HEK293 (cell line): ENCODE data around the gene TSPAN9.

Experiments
- CTCF ChIA-PET: fragments of 350-600 bp; formaldehyde crosslinking; extraction: SDS; loops from one replicate; lab custom pipeline; 2021; ENCODE audit warnings: antibody characterized with exemption; lab: Yijun Ruan, JAX
- POLR2A ChIA-PET: fragments of 300-600 bp; formaldehyde crosslinking; extraction: SDS; loops from one replicate; lab custom pipeline; 2020; ENCODE audit warnings: antibody characterized with exemption, inconsistent platforms; lab: Yijun Ruan, JAX
- H3K27ac ChIP-seq: fragments of 200-500 bp; sonication (Bioruptor generic); 2 replicates; pipeline ENCODE4 v1.5.1; 2014; ENCODE audit warnings: low read depth, low read length, control low read depth, inconsistent platforms; ENCODE audit errors: extremely low read depth
- H3K36me3 ChIP-seq, 2 experiments: fragments of 200-500 bp in 1 of 2; sonication (Bioruptor generic) in 1 of 2; 1 replicate in 1 of 2; 2 replicates in 1 of 2; pipeline ENCODE4 v1.5.1; 2014 to 2017; ENCODE audit warnings: inconsistent platforms in 2 of 2, low read length in 2 of 2; ENCODE audit not compliant: control insufficient read depth in 2 of 2, insufficient read depth in 1 of 2
- H3K4me1 ChIP-seq: fragments of 200-500 bp; sonication (Bioruptor generic); 2 replicates; pipeline ENCODE4 v1.5.1; 2014; ENCODE audit warnings: mild to moderate bottlenecking, low read length, inconsistent platforms; ENCODE audit not compliant: control insufficient read depth, insufficient read depth
- H3K4me3 ChIP-seq: 2 replicates; pipeline ENCODE4 v1.5.1; 2011; ENCODE audit warnings: low read depth, mild to moderate bottlenecking, control low read depth, low read length, moderate library complexity
- H3K9me3 ChIP-seq: fragments of 200-500 bp; sonication (Bioruptor generic); 2 replicates; pipeline ENCODE4 v1.5.1; 2014; ENCODE audit warnings: low read depth, low read length, inconsistent platforms; ENCODE audit not compliant: control insufficient read depth, insufficient read depth
- KLF1 ChIP-seq: fragments of 450-650 bp; formaldehyde crosslinking; IDR thresholded peaks from 2 replicates; pipeline ENCODE4 v1.5.1; 2016; ENCODE audit warnings: missing biosample characterization, missing genetic modification characterization
- KLF10 ChIP-seq: fragments of 450-650 bp; IDR thresholded peaks from 2 replicates; pipeline ENCODE4 v1.5.1; 2018; ENCODE audit warnings: missing biosample characterization, mild to moderate bottlenecking, missing genetic modification characterization
- MZF1 ChIP-seq: fragments of 450-650 bp; formaldehyde crosslinking; IDR thresholded peaks from 2 replicates; pipeline ENCODE4 v1.5.1; 2017; ENCODE audit warnings: missing biosample characterization, missing genetic modification characterization, borderline replicate concordance
- PRDM1 ChIP-seq: fragments of 450-650 bp; formaldehyde crosslinking; IDR thresholded peaks from 2 replicates; pipeline ENCODE4; 2016; ENCODE audit warnings: missing biosample characterization, missing genetic modification characterization
- SALL2 ChIP-seq: fragments of 450-650 bp; formaldehyde crosslinking; IDR thresholded peaks from 2 replicates; pipeline ENCODE4 v1.5.0; 2017; ENCODE audit warnings: missing biosample characterization, mild to moderate bottlenecking, missing genetic modification characterization, borderline replicate concordance
- TCF7L2 ChIP-seq: IDR thresholded peaks from 2 replicates; pipeline ENCODE4 v1.6.1; 2011; ENCODE audit warnings: low read depth, mild to moderate bottlenecking, inconsistent platforms, low read length, moderate library complexity, borderline replicate concordance
- YY2 ChIP-seq: fragments of 450-650 bp; formaldehyde crosslinking; IDR thresholded peaks from 2 replicates; pipeline ENCODE4 v1.5.1; 2016; ENCODE audit warnings: missing biosample characterization, missing genetic modification characterization
- ZBTB21 ChIP-seq: fragments of 450-650 bp; formaldehyde crosslinking; IDR thresholded peaks from 2 replicates; pipeline ENCODE4 v1.5.1; 2017; ENCODE audit warnings: missing biosample characterization, missing genetic modification characterization
- ZFP3 ChIP-seq: fragments of 450-650 bp; formaldehyde crosslinking; IDR thresholded peaks from 2 replicates; pipeline ENCODE4 v1.5.1; 2016; ENCODE audit warnings: low read depth, missing biosample characterization, missing genetic modification characterization
- ZIC2 ChIP-seq: fragments of 450-650 bp; formaldehyde crosslinking; IDR thresholded peaks from 2 replicates; pipeline ENCODE4 v1.5.1; 2016; ENCODE audit warnings: missing biosample characterization, missing genetic modification characterization
- ZNF121 ChIP-seq: fragments of 450-650 bp; formaldehyde crosslinking; IDR thresholded peaks from 2 replicates; pipeline ENCODE4 v1.5.1; 2016; ENCODE audit warnings: missing biosample characterization, missing genetic modification characterization
- ZNF155 ChIP-seq: fragments of 450-650 bp; formaldehyde crosslinking; IDR thresholded peaks from 2 replicates; pipeline ENCODE4 v1.5.1; 2016; ENCODE audit warnings: missing biosample characterization, missing genetic modification characterization
- ZNF24 ChIP-seq: fragments of 450-650 bp; formaldehyde crosslinking; IDR thresholded peaks from 2 replicates; pipeline ENCODE4 v1.5.1; 2016; ENCODE audit warnings: missing biosample characterization, missing genetic modification characterization
- ZNF830 ChIP-seq: fragments of 450-650 bp; IDR thresholded peaks from 2 replicates; pipeline ENCODE4 v1.5.0; 2018; ENCODE audit warnings: missing biosample characterization, missing genetic modification characterization, low read depth, mild to moderate bottlenecking, moderate library complexity
- TF ChIP-seq, protein P1 (sequence below): IDR thresholded peaks from 2 replicates; pipeline ENCODE4 v1.6.1; 2011; ENCODE audit warnings: mild to moderate bottlenecking, low read depth, low read length, borderline replicate concordance
- TF ChIP-seq, protein P2 (sequence below): fragments of 450-650 bp; formaldehyde crosslinking; IDR thresholded peaks from 2 replicates; pipeline ENCODE4 v1.5.1; 2016; ENCODE audit warnings: missing biosample characterization, missing genetic modification characterization
- TF ChIP-seq, protein P3 (sequence below): fragments of 450-650 bp; formaldehyde crosslinking; IDR thresholded peaks from 2 replicates; pipeline ENCODE4 v1.5.1; 2016; ENCODE audit warnings: missing biosample characterization, missing genetic modification characterization
- TF ChIP-seq, protein P4 (sequence below): fragments of 450-650 bp; formaldehyde crosslinking; IDR thresholded peaks from 2 replicates; pipeline ENCODE4 v1.5.1; 2016; ENCODE audit warnings: missing biosample characterization, missing genetic modification characterization
- TF ChIP-seq, protein P5 (sequence below): sonication (generic); formaldehyde crosslinking; IDR thresholded peaks from 2 replicates; pipeline ENCODE4 v1.8.1; 2022; ENCODE audit warnings: mild to moderate bottlenecking, moderate library complexity, missing genetic modification reagents
- TF ChIP-seq, protein P6 (sequence below): fragments of 450-650 bp; formaldehyde crosslinking; IDR thresholded peaks from 2 replicates; pipeline ENCODE4 v1.5.1; 2017; ENCODE audit warnings: missing biosample characterization, missing genetic modification characterization
- TF ChIP-seq, protein P7 (sequence below): fragments of 450-650 bp; formaldehyde crosslinking; IDR thresholded peaks from 2 replicates; pipeline ENCODE4 v1.5.1; 2016; ENCODE audit warnings: missing biosample characterization, missing genetic modification characterization
- TF ChIP-seq, protein P8 (sequence below): fragments of 450-650 bp; formaldehyde crosslinking; IDR thresholded peaks from 2 replicates; pipeline ENCODE4 v1.5.1; 2016; ENCODE audit warnings: missing biosample characterization, missing genetic modification characterization

Gene TSPAN9

DNA sequence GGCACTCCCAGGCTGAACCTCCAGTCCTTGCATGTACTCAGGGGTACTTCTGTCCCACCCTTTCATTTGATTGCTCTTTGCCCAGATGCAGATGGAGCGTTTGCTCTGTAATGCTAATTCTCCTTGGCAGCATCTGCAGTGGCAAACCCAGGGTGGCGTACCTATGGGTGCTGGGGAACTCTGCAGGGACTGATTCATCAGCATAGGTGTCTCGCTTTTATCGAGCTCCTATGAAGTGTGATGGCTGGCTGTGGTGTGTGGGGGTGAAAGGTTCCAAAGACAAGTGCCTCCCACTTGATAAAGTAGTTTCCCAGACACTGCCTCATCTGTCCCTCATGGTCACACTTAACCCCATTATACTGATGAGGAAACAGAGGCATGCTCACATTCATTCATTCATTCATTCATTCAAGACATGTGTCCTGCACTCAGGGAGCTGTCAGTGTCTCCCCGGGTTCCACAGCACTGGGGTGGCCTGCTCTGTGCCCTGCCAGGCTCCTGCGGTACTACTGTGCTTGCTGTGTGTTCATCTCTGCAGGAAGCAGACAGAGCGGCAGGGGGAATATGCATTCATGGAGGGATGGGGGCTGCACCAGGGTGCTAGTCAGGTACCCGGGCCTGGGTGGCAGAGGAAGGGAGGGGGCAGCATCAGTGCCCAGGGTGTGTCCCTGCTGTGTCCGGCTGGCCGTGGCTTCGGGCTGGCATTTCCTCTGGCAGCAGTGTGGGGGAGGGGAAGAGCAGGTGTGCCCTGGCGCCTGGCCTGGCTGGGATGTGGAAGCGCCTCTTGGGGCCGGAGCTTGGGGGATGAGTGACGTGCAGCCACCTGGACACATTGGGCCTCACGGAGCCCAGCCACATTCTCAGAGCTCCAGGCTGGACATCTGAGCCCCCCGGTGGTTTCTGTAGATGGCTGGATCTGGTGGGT, 110.9 kb downstream of the TSPAN9 start:
- Histone ChIP-seq H3K4me3 (no peak overlapping the region), H3K27ac (no peak overlapping the region), H3K36me3 (no peaks in the 10 kb centered on the region), H3K9me3 (no peaks in the 10 kb centered on the region), H3K4me1 (no peaks in the 10 kb centered on the region)
- ChIA-PET POLR2A (no interaction called here), CTCF (interaction anchor here (0.6 to 1.0 kb wide), 3 partner anchors 22 to 114 kb away, joined by 3 to 4 read pairs (median 3); no protein-coding TSS in a partner anchor)
- TF ChIP-seq ZNF830 (tag by site-specific recombination): no peak
- no peak for TF ChIP-seq KLF1
- no peak for TF ChIP-seq MZF1 (tag by site-specific recombination)
- TF ChIP-seq, protein P1, sequence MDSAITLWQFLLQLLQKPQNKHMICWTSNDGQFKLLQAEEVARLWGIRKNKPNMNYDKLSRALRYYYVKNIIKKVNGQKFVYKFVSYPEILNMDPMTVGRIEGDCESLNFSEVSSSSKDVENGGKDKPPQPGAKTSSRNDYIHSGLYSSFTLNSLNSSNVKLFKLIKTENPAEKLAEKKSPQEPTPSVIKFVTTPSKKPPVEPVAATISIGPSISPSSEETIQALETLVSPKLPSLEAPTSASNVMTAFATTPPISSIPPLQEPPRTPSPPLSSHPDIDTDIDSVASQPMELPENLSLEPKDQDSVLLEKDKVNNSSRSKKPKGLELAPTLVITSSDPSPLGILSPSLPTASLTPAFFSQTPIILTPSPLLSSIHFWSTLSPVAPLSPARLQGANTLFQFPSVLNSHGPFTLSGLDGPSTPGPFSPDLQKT: no peak
- peak; percentile 75 for TF ChIP-seq ZNF24
- no peak for TF ChIP-seq YY2 (tag by site-specific recombination)
- no peak for TF ChIP-seq KLF10 (tag by site-specific recombination)
- TF ChIP-seq PRDM1 (tag by site-specific recombination): no peak
- TF ChIP-seq ZIC2 (tag by site-specific recombination): peak; percentile 75
- TF ChIP-seq, protein P2, sequence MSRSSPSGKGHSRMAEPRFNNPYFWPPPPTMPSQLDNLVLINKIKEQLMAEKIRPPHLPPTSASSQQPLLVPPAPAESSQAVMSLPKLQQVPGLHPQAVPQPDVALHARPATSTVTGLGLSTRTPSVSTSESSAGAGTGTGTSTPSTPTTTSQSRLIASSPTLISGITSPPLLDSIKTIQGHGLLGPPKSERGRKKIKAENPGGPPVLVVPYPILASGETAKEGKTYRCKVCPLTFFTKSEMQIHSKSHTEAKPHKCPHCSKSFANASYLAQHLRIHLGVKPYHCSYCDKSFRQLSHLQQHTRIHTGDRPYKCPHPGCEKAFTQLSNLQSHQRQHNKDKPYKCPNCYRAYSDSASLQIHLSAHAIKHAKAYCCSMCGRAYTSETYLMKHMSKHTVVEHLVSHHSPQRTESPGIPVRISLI: no peak
- TF ChIP-seq, protein P3, sequence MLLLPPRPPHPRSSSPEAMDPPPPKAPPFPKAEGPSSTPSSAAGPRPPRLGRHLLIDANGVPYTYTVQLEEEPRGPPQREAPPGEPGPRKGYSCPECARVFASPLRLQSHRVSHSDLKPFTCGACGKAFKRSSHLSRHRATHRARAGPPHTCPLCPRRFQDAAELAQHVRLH (tag by site-specific recombination): no peak

DNA sequence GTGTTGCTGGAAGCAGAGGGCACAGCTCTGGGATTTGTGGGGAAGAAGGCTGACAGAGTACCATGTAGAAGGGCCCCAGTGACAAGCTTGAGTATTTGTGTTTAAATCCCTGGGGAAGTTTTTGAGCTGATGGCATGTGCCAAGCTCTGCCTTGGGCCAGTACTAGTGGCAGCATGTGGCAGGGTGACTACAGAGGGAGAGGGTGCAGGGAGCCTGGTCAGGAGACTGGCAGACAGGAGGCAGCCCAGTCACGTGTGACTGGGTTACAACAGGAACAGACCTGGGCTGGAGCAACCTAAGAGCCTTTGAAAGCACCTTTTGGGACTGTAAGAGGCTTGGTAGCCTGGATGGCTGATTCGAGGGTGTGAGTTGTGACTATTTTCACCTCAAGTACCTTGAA, 112.1 kb downstream of the TSPAN9 start:
- Histone ChIP-seq H3K27ac (no peak overlapping the region), H3K36me3 (no peaks in the 10 kb centered on the region), H3K4me3 (no peak overlapping the region), H3K9me3 (no peaks in the 10 kb centered on the region), H3K4me1 (no peaks in the 10 kb centered on the region)
- ChIA-PET POLR2A (no interaction called here), CTCF (interaction anchor here (0.6 kb wide), 1 partner anchor 645 kb away, joined by 3 read pairs; no protein-coding TSS in a partner anchor)
- TF ChIP-seq, protein P4, sequence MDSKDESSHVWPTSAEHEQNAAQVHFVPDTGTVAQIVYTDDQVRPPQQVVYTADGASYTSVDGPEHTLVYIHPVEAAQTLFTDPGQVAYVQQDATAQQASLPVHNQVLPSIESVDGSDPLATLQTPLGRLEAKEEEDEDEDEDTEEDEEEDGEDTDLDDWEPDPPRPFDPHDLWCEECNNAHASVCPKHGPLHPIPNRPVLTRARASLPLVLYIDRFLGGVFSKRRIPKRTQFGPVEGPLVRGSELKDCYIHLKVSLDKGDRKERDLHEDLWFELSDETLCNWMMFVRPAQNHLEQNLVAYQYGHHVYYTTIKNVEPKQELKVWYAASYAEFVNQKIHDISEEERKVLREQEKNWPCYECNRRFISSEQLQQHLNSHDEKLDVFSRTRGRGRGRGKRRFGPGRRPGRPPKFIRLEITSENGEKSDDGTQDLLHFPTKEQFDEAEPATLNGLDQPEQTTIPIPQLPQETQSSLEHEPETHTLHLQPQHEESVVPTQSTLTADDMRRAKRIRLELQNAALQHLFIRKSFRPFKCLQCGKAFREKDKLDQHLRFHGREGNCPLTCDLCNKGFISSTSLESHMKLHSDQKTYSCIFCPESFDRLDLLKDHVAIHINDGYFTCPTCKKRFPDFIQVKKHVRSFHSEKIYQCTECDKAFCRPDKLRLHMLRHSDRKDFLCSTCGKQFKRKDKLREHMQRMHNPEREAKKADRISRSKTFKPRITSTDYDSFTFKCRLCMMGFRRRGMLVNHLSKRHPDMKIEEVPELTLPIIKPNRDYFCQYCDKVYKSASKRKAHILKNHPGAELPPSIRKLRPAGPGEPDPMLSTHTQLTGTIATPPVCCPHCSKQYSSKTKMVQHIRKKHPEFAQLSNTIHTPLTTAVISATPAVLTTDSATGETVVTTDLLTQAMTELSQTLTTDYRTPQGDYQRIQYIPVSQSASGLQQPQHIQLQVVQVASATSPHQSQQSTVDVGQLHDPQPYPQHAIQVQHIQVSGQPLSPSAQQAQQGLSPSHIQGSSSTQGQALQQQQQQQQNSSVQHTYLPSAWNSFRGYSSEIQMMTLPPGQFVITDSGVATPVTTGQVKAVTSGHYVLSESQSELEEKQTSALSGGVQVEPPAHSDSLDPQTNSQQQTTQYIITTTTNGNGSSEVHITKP (tag by site-specific recombination): no peak
- no peak for TF ChIP-seq TCF7L2
- TF ChIP-seq, protein P5, sequence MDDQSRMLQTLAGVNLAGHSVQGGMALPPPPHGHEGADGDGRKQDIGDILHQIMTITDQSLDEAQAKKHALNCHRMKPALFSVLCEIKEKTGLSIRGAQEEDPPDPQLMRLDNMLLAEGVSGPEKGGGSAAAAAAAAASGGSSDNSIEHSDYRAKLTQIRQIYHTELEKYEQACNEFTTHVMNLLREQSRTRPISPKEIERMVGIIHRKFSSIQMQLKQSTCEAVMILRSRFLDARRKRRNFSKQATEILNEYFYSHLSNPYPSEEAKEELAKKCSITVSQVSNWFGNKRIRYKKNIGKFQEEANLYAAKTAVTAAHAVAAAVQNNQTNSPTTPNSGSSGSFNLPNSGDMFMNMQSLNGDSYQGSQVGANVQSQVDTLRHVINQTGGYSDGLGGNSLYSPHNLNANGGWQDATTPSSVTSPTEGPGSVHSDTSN (CRISPR knock-in tag): no peak
- TF ChIP-seq, protein P6, sequence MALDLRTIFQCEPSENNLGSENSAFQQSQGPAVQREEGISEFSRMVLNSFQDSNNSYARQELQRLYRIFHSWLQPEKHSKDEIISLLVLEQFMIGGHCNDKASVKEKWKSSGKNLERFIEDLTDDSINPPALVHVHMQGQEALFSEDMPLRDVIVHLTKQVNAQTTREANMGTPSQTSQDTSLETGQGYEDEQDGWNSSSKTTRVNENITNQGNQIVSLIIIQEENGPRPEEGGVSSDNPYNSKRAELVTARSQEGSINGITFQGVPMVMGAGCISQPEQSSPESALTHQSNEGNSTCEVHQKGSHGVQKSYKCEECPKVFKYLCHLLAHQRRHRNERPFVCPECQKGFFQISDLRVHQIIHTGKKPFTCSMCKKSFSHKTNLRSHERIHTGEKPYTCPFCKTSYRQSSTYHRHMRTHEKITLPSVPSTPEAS (tag by site-specific recombination): no peak
- no peak for TF ChIP-seq ZBTB21 (tag by site-specific recombination)
- no peak for TF ChIP-seq ZFP3
- TF ChIP-seq ZNF155 (tag by site-specific recombination): no peak
- TF ChIP-seq ZNF121 (tag by site-specific recombination): no peak
- TF ChIP-seq, protein P7, sequence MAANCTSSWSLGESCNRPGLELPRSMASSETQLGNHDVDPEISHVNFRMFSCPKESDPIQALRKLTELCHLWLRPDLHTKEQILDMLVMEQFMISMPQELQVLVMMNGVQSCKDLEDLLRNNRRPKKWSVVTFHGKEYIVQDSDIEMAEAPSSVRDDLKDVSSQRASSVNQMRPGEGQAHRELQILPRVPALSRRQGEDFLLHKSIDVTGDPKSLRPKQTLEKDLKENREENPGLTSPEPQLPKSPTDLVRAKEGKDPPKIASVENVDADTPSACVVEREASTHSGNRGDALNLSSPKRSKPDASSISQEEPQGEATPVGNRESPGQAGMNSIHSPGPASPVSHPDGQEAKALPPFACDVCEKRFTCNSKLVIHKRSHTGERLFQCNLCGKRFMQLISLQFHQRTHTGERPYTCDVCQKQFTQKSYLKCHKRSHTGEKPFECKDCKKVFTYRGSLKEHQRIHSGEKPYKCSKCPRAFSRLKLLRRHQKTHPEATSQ: no peak
- TF ChIP-seq, protein P8, sequence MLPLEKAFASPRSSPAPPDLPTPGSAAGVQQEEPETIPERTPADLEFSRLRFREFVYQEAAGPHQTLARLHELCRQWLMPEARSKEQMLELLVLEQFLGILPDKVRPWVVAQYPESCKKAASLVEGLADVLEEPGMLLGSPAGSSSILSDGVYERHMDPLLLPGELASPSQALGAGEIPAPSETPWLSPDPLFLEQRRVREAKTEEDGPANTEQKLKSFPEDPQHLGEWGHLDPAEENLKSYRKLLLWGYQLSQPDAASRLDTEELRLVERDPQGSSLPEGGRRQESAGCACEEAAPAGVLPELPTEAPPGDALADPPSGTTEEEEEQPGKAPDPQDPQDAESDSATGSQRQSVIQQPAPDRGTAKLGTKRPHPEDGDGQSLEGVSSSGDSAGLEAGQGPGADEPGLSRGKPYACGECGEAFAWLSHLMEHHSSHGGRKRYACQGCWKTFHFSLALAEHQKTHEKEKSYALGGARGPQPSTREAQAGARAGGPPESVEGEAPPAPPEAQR (tag by site-specific recombination): no peak
- no peak for TF ChIP-seq SALL2 (tag by site-specific recombination)
